GM19452 (cell line): ENCODE data around the gene EVPL.
"Not testable (repeated sequence)": the region's sequence is repeated elsewhere in the genome, so short reads cannot be mapped to it uniquely, and the experiment has no call there.

Experiments used
- ATAC-seq: cut with Tn5 transposase; IDR thresholded peaks from one replicate; pipeline ENCODE4 v1.9.1; 2021; ENCODE audit not compliant: unreplicated experiment

EVPL gene

DNA sequence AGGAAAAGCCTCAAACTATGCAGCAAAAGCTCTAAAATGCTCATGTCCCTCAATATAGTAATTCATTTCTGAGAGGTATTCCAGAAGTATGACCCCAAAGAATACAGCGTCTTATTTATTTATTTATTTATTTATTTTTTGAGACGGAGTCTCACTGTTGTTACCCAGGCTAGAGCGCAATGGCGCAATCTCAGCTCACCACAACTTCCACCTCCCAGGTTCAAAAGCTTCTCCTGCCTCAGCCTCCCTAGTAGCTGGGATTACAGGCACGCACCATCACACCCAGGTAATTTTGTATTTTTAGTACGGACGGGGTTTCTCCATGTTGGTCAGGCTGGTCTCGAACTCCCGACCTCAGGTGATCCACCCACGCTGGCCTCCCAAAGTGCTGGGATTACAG is 58.1 kb downstream of the EVPL start:
- not testable (repeated sequence) for ATAC-seq

DNA sequence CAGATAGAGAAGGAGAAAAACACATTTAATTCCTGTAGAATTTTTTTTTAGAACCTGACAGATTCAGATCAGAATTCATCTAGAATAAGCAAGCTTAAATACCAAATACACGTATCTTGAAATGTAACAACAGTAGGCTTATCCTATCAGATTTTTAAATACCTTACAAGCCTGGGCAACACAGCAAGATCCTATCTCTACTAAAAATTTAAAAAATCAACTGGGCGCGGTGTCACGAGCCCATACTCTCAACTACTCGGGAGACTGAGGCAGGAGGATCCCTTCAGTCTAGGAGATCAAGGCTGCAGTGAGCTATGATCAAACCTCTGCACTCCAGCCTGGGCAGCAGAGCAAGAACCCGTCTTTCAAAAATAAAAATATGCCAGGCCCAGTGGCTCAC is 61.6 kb downstream of the EVPL start:
- no peak for ATAC-seq

DNA sequence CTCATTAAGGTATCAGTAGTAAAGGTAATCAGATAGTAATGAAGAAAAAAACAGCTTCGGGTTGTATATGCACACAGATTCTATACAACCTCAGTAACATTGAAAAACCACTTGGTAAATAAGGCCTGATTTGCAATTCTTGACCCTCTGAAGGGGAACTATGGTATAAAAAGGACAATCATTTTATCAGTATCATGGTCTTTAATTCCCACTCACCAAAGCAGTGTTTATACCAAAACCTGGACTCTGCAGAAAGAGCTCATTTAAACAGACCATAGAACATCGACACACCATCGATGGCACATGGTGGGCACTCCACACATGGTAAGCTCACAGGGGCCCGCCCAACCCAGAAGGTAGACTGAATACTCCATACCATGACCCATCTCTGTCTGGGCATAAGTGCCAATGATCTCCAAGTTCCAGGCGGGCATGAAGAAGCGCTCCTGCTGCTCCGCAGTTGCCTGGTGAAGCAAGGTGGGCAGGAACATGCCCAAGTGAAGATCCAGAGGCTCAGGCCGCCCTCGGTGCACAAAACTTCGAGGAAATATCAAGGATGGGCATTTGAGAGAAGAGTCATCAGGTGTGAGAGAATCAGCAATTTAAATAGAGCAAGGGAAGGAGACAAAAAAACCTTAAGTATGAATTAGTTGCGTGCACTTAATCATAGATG is 67.1 kb downstream of the EVPL start:
- ATAC-seq, result no peak

DNA sequence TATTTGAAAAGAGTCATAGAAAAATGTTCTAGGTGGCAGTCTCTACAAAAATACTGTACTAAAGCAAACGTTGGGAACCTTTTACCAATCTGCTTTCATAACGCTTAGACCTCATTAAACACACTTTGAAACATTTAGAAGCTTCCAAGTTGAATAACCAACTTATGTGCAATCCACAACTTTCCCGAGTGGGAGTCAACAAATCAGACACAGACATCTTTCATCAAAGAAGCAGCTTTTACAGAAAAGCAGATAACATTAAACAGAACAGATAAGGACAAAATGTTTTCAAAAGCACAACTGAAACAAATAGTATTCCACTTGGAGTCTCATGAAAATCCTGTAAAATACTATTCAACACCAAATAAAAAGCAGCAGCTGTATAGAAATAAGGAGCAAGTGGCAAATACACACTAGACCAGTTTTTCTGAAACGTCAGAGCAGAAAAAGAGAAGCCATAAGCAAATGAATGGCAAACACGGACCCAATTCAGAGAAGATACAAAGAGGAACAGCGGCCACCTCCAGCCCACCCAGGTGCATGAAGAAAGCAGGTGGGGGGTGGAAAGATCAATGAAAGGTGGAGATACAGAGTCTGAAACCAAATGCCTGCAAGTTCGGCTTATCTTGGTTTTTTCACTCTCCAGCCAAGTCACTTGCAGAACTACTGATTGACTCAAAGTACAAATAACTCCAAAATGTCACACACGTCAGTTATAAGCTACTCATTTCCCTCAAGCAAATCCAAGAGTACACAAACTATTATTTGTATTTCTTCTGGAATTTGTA is 67.9 kb downstream of the EVPL start:
- ATAC-seq, result no peak
